ENCODE measurements around the gene SMO. TPM values are rescaled to one million over a fixed set of nuclear protein-coding genes. Genes with fewer than 3 reads are reported as not detected.

SMO gene
- total and polyA plus RNA-seq, 2 donors (not counting 3 experiments of a cell fraction or from before 2014, with no cell fraction given), result 13.2 to 16.5 TPM

DNA sequence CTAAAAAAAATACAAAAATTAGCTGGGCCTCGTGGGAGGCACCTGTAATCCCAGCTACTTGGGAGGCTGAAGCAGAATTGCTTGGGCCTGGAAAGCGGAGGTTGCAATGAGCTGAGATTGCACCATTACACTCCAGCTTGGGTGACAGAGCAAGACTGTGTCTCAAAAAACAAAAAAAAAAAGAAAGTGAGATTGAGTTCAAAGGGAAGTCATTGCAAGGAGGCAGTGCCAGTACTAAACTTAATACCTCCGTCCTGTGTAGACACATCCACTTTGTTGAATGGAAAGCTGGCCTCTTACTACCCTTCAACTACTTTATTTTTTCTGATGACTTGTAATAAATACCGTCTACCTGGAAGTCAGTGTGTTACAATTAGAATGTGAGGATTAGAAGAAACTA lies 67.4 kb downstream of the SMO start:
- CTCF ChIA-PET, result interaction anchor here (0.6 kb wide), 1 partner anchor 550 kb away, joined by 4 read pairs; no protein-coding TSS in a partner anchor
- intact Hi-C loops (cut with micrococcal nuclease), result no loop called here
- H3K27ac ChIP-seq (ENCODE audit: insufficient read depth, low read depth, low read length), result no peak overlapping the region

DNA sequence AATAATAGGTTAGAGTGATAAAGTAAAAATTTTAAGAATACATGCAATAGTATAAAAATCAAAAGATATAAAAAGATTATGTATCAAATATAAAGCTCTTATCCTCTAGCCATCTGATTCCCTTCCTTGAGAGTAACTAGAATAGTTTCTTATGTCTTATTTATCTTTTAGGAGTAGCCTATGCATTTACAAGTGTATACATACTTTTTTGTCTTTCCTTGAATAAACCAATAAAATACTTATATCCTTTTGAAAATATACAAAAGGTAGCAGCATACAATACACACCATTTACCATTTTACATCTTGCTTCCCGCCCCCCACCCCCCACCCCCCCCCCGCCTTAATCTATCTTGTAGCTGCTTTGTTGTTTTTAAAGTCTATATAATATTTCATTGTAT lies 67.8 kb downstream of the SMO start:
- CTCF ChIA-PET, result interaction anchor here (0.6 kb wide), 2 partner anchors 21 to 551 kb away, joined by 3 to 4 read pairs; no protein-coding TSS in a partner anchor
- FAIRE-seq, result no peak
- TF ChIP-seq FOS (IDR thresholded peaks at IDR 0.05; ENCODE audit: borderline replicate concordance, insufficient read depth, low read length), result no peak
- no peak for TF ChIP-seq POLR2AphosphoS5 (IDR thresholded peaks at IDR 0.05; ENCODE audit: insufficient read depth, low read depth, low read length)
- no peak for TF ChIP-seq POLR2A (IDR thresholded peaks at IDR 0.05; ENCODE audit: low read depth, low read length)
- TF ChIP-seq, protein P1, sequence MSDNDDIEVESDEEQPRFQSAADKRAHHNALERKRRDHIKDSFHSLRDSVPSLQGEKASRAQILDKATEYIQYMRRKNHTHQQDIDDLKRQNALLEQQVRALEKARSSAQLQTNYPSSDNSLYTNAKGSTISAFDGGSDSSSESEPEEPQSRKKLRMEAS (IDR thresholded peaks at IDR 0.05; ENCODE audit: insufficient read depth, insufficient read length), result no peak
- TF ChIP-seq EZH2 (IDR thresholded peaks at IDR 0.05; ENCODE audit: borderline replicate concordance, low read depth, low read length, severe bottlenecking), result no peak
- no peak for TF ChIP-seq MYC (IDR thresholded peaks at IDR 0.05; ENCODE audit: low read depth, low read length)
- no peak overlapping the region for H3K27ac ChIP-seq (ENCODE audit: insufficient read depth, low read depth, low read length)
- H3K79me2 ChIP-seq (ENCODE audit: control insufficient read depth, insufficient read depth, low read length), result no peaks in the 10 kb centered on the region
- no peaks in the 10 kb centered on the region for H3K27me3 ChIP-seq (ENCODE audit: control insufficient read depth in 2 of 2, insufficient read depth in 2 of 2, low read length in 2 of 2)
- dilution Hi-C loops (cut with MboI; ENCODE audit: extremely low pct_ligation_motif_present, low sequenced_read_pairs), result no loop called here
- no peak overlapping the region for H3K4me2 ChIP-seq (ENCODE audit: insufficient read depth, low read length)
- H2AFZ ChIP-seq (ENCODE audit: low read depth, low read length), result no peak overlapping the region
- H3K36me3 ChIP-seq (ENCODE audit: control insufficient read depth in 2 of 2, extremely low read depth in 1 of 2, insufficient read depth in 2 of 2, low read length in 2 of 2), result no peaks in the 10 kb centered on the region
- H4K20me1 ChIP-seq (replicated peaks; ENCODE audit: control insufficient read depth, extremely low read depth, insufficient read depth, low read length), result no peaks in the 10 kb centered on the region
- BruUV-seq (replicated peaks), result no TSS peak
- H3K9me1 ChIP-seq (replicated peaks; ENCODE audit: control insufficient read depth, extremely low read depth, insufficient read depth, low read length), result no peaks in the 10 kb centered on the region
- no peak for DNase-seq (ENCODE audit: low read depth, low spot score)
- no peak overlapping the region for H3K9ac ChIP-seq (replicated peaks; ENCODE audit: extremely low read depth, insufficient read depth, low read length)
- peaks cover 2% of the 10 kb centered on the region for H3K4me1 ChIP-seq (ENCODE audit: control insufficient read depth, extremely low read depth, insufficient read depth, low read length)
- H3K4me3 ChIP-seq (replicated peaks in 1 of 3; ENCODE audit: insufficient read depth in 1 of 3, low read depth in 1 of 3, low read length in 3 of 3), result no peak overlapping the region
- intact Hi-C loops (cut with micrococcal nuclease), result no loop called here
- no peaks in the 10 kb centered on the region for H3K9me3 ChIP-seq (replicated peaks; ENCODE audit: control insufficient read depth, insufficient read depth, low read length)
- POLR2A ChIA-PET, result no interaction called here

More for the DNA sequence above, 67.4 kb downstream of the SMO start:
- Histone ChIP-seq H3K9me1 (replicated peaks; ENCODE audit: control insufficient read depth, extremely low read depth, insufficient read depth, low read length) (no peaks in the 10 kb centered on the region), H3K9ac (replicated peaks; ENCODE audit: extremely low read depth, insufficient read depth, low read length) (no peak overlapping the region), H3K79me2 (ENCODE audit: control insufficient read depth, insufficient read depth, low read length) (no peaks in the 10 kb centered on the region), H3K4me3 (replicated peaks in 1 of 3; ENCODE audit: insufficient read depth in 1 of 3, low read depth in 1 of 3, low read length in 3 of 3) (no peak overlapping the region), H3K4me1 (ENCODE audit: control insufficient read depth, extremely low read depth, insufficient read depth, low read length) (peaks cover 2% of the 10 kb centered on the region), H3K27me3 (ENCODE audit: control insufficient read depth in 2 of 2, insufficient read depth in 2 of 2, low read length in 2 of 2) (no peaks in the 10 kb centered on the region), H4K20me1 (replicated peaks; ENCODE audit: control insufficient read depth, extremely low read depth, insufficient read depth, low read length) (no peaks in the 10 kb centered on the region), H3K9me3 (replicated peaks; ENCODE audit: control insufficient read depth, insufficient read depth, low read length) (no peaks in the 10 kb centered on the region), H3K4me2 (ENCODE audit: insufficient read depth, low read length) (no peak overlapping the region), H2AFZ (ENCODE audit: low read depth, low read length) (no peak overlapping the region), H3K36me3 (ENCODE audit: control insufficient read depth in 2 of 2, extremely low read depth in 1 of 2, insufficient read depth in 2 of 2, low read length in 2 of 2) (no peaks in the 10 kb centered on the region)
- FAIRE-seq (no peak), DNase-seq (ENCODE audit: low read depth, low spot score) (no peak)
- no TSS peak for BruUV-seq (replicated peaks)
- TF ChIP-seq MYC (IDR thresholded peaks at IDR 0.05; ENCODE audit: low read depth, low read length) (no peak), JUN (IDR thresholded peaks at IDR 0.05; ENCODE audit: borderline replicate concordance, insufficient read depth, insufficient read length, low read depth) (no peak), FOS (IDR thresholded peaks at IDR 0.05; ENCODE audit: borderline replicate concordance, insufficient read depth, low read length) (no peak), EZH2 (IDR thresholded peaks at IDR 0.05; ENCODE audit: borderline replicate concordance, low read depth, low read length, severe bottlenecking) (no peak), POLR2AphosphoS5 (IDR thresholded peaks at IDR 0.05; ENCODE audit: insufficient read depth, low read depth, low read length) (no peak)
- TF ChIP-seq, protein P1 (IDR thresholded peaks at IDR 0.05; ENCODE audit: insufficient read depth, insufficient read length), result no peak
- dilution Hi-C loops (cut with MboI; ENCODE audit: extremely low pct_ligation_motif_present, low sequenced_read_pairs), result no loop called here
- POLR2A ChIA-PET, result no interaction called here

Measured in endothelial cell of umbilical vein (primary cell).